IPS-NIHi7 (cell line): ENCODE measurements around the gene PLEKHA5.
"Not testable (repeated sequence)": the region's sequence is repeated elsewhere in the genome, so short reads cannot be mapped to it uniquely, and the experiment has no call there.

Experiments
- DNase-seq: peaks from one replicate; pipeline ENCODE4 v3.0.0; 2012; ENCODE audit warnings: mixed read lengths; ENCODE audit errors: extremely low spot score

Gene PLEKHA5

DNA sequence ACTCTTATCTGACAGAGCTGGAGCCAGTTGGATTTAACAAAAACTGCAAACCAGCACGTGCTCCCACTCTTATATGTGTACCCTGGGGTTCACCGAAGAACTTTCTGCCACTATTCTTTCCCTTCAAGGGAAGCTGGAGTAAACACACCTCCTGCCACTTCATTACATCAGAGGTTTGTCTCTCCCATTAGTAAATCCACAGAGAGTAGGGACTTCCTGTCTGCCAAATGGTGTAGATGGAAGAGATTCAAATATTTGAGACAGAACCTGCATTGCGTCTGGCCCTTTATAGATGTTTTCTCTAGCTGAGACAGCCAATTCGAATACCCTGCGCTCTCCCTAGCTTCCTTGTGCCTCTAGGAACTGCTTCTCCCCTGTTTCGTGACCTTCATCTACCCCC, 280.7 kb downstream of the PLEKHA5 start:
- no peak for DNase-seq

DNA sequence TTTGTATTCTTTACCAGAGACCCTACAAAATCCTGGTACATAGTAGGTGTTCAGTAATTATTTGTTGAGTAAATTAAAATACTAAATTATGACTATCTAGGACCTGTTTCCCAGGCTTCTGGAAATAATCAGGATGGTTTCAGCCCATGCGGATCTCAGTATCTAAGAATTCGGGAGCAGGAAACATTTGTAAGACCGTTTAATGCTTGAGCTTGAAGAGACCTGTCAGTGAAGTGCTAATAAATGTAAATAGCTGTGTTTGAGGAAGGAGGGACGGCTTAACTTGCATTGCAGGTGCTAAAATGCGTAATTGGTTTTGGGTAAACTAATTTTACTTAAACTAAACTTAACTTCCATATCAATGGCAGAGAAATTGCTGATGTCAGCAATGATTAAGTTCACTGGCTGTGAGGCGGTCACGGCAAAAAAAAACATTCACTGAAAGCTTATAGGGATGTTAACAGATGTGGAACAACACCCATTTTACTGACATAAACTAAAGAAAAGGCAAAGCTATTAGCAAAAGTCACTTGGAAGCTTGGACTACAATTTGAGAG, 281.2 kb downstream of the PLEKHA5 start:
- no peak for DNase-seq

DNA sequence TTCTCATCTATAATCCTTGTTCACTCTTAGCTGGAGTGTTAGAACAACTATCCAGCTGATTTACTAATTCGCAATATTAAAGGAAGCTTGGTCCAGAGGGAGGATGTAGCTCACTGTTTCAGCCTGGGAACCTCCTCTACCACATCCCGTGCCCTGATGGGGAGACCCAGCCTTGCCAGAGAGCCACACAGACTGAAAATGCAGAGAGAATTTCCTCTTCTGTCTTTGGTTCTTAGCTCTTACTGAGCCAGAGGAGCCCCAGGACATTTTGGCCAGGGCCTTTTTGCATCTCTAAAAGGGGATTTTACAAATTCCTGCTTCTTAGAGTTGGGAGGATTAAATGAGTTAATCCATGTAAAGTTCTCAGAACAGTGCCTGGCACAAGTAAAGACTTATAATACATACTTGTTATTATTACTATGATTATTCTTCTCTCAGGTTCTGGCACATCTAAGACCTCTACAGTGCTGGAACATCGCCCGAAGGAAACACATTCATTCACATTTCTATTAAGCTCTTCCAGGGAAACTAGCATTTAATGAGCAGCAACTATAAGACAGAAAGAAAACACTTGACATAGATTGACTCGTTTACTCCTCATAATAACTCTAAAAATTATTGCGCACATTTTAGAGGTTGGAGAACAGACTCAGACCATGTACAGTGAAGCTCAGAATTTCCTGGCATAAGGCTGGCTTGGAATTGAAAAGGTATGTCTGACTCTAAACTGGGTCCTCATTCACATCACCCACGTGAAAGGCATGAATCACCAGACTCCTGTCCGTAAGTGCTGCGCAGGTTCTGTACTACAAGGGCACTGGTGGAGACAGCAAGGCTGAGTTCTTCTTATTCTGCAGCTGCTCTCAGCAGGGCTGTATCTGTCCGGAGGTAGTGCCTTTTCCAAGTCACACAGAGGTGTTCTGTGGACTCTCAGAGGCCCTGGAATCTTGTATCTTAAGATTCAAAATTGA, 282.0 kb downstream of the PLEKHA5 start:
- peak; percentile 57 for DNase-seq

DNA sequence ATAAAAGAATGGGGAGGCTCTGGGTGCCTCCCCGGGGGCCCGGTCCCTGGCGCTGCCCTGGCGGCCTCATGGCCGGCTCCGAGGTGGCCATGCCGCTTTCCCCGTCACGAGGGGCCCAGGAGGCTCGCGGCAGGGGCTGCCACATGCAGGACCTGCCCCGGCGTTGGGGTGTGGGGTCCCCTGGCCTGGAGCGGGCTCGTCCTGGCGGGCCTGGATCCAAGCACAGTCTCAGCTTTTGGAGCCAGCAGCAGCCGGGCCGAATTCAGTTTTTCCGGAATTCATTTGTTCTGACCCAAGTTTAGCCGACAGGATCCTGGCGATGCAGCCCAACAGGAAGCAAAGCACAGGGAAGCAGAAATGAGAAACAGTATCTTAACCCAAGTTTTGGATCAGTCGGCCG, 283.3 kb downstream of the PLEKHA5 start:
- no peak for DNase-seq

DNA sequence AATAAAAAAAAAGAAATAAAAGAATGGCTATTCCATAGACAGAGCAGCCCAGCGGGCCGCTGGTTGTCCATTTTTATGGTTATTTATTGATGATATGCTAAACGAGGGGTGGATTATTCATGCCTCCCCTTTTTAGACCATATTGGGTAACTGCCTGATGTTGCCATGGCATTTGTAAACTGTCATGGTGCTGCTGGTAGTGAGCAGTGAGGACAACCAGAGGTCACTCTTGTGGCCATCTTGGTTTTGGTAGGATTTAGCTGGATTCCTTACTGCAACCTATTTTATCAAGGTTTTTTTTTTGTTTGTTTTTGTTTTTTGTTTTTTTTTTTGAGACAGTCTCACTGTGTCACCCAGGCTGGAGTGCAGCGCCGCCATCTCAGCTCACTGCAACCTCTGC, 284.0 kb downstream of the PLEKHA5 start:
- not testable (repeated sequence) for DNase-seq

DNA sequence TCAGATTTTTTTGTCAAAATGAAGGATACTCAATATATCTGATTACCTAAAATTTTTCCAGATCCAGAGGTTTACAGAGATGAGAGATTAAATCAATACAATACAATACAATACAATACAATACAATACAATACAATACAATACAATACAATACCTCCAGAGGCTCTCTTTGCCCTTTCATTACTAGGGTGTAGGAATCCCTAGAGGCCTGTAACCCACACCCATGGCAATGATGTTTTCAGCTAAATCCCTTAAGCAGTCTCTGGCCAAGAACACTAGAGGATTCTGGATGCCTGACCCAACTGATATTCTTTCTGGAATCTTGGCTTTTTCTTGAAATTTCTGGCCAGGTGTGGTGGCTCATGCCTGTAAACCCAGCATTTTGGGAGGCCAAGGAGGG, 286.0 kb downstream of the PLEKHA5 start:
- DNase-seq = no peak

DNA sequence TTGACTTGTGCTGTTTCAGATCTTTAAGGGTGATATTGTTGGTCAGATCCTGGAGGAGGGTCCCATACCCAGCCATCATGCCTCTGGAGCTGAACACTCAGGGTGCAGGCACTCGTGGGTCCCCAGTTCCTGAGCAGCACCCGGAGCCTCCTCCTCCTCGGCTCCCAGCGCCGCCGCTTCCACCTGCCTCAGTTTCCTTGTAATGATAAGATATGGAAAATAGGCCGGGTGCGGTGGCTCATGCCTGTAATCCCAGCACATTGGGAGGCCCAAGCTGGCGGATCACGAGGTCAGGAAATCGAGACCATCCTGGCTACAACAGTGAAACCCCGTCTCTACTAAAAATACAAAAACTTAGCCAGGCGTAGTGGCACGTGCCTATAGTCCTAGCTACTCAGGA, 289.6 kb downstream of the PLEKHA5 start:
- DNase-seq = no peak

DNA sequence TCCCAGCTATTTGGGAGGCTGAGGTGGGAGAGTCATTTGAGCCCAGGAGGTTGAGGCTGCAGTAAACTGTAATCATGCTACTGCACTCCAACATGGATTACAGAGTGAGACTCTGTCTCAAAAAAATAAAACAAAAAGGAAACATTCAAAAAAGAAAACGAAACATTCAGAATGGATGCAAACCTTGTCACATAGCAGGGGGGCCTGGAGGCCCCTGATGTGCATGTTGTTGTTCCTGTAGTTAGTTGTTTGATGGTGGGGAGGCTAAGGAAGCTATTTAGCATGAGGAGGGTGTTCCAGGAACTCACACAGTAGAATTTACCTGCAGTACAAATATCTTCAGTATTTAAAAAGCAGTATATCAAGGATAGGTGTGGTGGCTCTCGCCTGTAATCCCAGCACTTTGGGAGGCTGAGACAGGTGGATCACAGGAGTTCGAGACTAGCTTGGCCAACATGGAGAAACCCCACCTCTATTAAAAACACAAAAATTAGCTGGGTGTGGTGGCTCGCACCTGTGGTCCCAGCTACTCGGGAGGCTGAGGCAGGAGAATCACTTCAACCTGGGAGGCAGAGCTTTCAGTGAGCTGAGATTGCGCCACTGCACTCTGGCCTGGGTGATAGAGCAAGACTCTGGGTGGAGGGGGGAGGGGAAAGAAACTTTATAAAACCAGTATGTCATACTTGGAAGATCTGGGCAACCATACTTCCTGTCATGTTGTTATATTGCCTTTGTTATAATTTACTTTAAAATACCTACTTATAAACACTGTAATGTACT, 292.2 kb downstream of the PLEKHA5 start:
- DNase-seq = no peak

DNA sequence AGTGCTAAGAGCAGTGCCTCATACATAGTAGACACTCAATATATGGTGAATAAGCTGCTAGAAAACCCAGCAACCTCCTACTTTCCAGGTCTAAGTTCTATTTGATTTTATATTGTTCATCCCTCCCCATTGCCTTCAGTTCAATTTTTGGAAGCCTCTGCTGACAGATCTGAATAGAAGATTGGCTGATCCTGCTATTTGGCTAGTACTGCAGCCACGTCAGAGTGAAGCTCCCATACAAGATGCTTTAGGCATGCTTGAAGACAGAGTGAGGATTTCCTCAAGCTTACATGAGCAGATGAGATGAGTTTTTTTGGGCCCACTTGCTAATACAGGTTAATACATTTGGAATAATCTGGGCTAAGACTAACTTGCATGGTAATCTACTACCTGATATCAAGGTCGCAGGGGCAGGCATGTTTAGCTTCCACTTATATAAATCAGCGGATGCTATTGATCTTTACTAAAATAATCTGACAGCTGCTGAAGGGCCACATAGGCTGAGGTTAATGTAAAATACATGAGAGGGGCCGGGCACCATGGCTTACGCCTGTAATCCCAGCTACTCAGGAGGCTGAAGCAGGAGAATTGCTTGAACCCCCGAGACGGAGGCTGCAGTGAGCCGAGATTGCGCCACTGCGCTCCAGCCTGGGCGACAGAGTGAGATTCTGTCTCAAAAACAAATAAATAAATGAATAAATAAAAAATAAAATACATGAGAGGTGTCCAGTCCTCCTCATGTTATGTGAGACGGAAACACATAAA, 293.8 kb downstream of the PLEKHA5 start:
- DNase-seq = no peak
